Activated T-cell treated with anti-CD3 and anti-CD28 coated beads for 24 hours (primary cell): ENCODE results near the gene THSD8.
"Not testable (repeated sequence)": the region's sequence is repeated elsewhere in the genome, so short reads cannot be mapped to it uniquely, and the experiment has no call there.

Experiments
- DNase-seq: peaks from one replicate; pipeline ENCODE4 v3.0.0-alpha.2; 2020; ENCODE audit warnings: low read depth

THSD8 gene

GRCh38 chr19:12792051-12792852, 9.6 kb upstream of the THSD8 start:
- DNase-seq: peak; percentile 70

- DNase-seq: no peak
Observed at GRCh38 chr19:12792853-12793289, 9.0 kb upstream of the THSD8 start.

- peak; percentile 88 for DNase-seq
Observed at GRCh38 chr19:12793290-12794195, 8.3 kb upstream of the THSD8 start.

- no peak for DNase-seq
Observed at GRCh38 chr19:12794196-12794941, 7.5 kb upstream of the THSD8 start.

GRCh38 chr19:12794971-12795381, 6.9 kb upstream of the THSD8 start:
- DNase-seq: no peak

GRCh38 chr19:12796146-12797071, 5.5 kb upstream of the THSD8 start:
- DNase-seq: peak; percentile 70

GRCh38 chr19:12797141-12797587, 4.7 kb upstream of the THSD8 start:
- DNase-seq: no peak

GRCh38 chr19:12797607-12798006, 4.3 kb upstream of the THSD8 start:
- DNase-seq: not testable (repeated sequence)

GRCh38 chr19:12799742-12800465, 2.0 kb upstream of the THSD8 start:
- DNase-seq: no peak

GRCh38 chr19:12800466-12800770, 1.5 kb upstream of the THSD8 start:
- DNase-seq: no peak

- DNase-seq: no peak
Observed at GRCh38 chr19:12800923-12801465, 875 bp upstream of the THSD8 start.

- DNase-seq: no peak
Observed at GRCh38 chr19:12802267-12803106, 618 bp downstream of the THSD8 start.

GRCh38 chr19:12804051-12804450, 2.2 kb downstream of the THSD8 start:
- no peak for DNase-seq

- peak; percentile 87 for DNase-seq
Observed at GRCh38 chr19:12806242-12807081, 4.6 kb downstream of the THSD8 start, which contains the start of gene RNASEH2A. Gene RNASEH2A (plus strand): TSS chr19:12806584. CDS start chr19:12806674, 90 bp downstream.

- no peak for DNase-seq
Observed at GRCh38 chr19:12815088-12815487, 13.2 kb downstream of the THSD8 start.

- not testable (repeated sequence) for DNase-seq
Observed at GRCh38 chr19:12817188-12817587, 15.3 kb downstream of the THSD8 start.

GRCh38 chr19:12817810-12818209, 15.9 kb downstream of the THSD8 start:
- DNase-seq: not testable (repeated sequence)

- DNase-seq: no peak
Observed at GRCh38 chr19:12821761-12822160, 19.9 kb downstream of the THSD8 start.
